KMS-11 (cell line): Measurements from ENCODE around the gene KCNH3.

ENCODE experiments used
- H2AFZ ChIP-seq: fragments of 200-600 bp; sonication (generic); 2 replicates; pipeline ENCODE4 v1.6.1; 2016; ENCODE audit warnings: antibody characterized with exemption, mixed run types, low read depth
- H3K27ac ChIP-seq: fragments of 200-600 bp; sonication (generic); 2 replicates; pipeline ENCODE4 v1.6.1; 2016; ENCODE audit warnings: mild to moderate bottlenecking, mixed run types
- H3K27me3 ChIP-seq: fragments of 200-600 bp; sonication (generic); 2 replicates; pipeline ENCODE4 v1.6.1; 2017; ENCODE audit warnings: mild to moderate bottlenecking, low read depth, mixed run types, moderate library complexity; ENCODE audit not compliant: insufficient read depth
- H3K36me3 ChIP-seq: fragments of 200-600 bp; sonication (generic); 2 replicates; pipeline ENCODE4 v1.6.1; 2017; ENCODE audit warnings: mild to moderate bottlenecking, mixed run types; ENCODE audit not compliant: insufficient read depth
- H3K4me1 ChIP-seq: fragments of 200-600 bp; sonication (generic); 2 replicates; pipeline ENCODE4 v1.6.1; 2016; ENCODE audit warnings: mild to moderate bottlenecking, low read depth, mixed run types; ENCODE audit not compliant: poor library complexity, severe bottlenecking
- H3K4me2 ChIP-seq: fragments of 200-600 bp; sonication (generic); 2 replicates; pipeline ENCODE4 v1.7.0; 2016; ENCODE audit warnings: mild to moderate bottlenecking, mixed run types
- H3K4me3 ChIP-seq: fragments of 200-600 bp; sonication (generic); IDR thresholded peaks from 2 replicates; pipeline ENCODE4 v1.6.1; 2017; ENCODE audit warnings: low read depth, low read length, mixed read lengths; ENCODE audit not compliant: insufficient read depth
- H3K79me2 ChIP-seq: fragments of 200-600 bp; sonication (generic); 2 replicates; pipeline ENCODE4 v1.6.1; 2016; ENCODE audit warnings: low read depth, mixed run types; ENCODE audit not compliant: insufficient read depth
- H3K9ac ChIP-seq: fragments of 200-600 bp; sonication (generic); 2 replicates; pipeline ENCODE4 v1.6.1; 2016; ENCODE audit warnings: mild to moderate bottlenecking, mixed run types
- H4K20me1 ChIP-seq: fragments of 200-600 bp; sonication (generic); 2 replicates; pipeline ENCODE4 v1.6.1; 2016; ENCODE audit warnings: mild to moderate bottlenecking, mixed run types; ENCODE audit not compliant: insufficient read depth
- TF ChIP-seq, protein P1 (sequence below): fragments of 200-600 bp; sonication (generic); conservative IDR thresholded peaks from 2 replicates; pipeline ENCODE4 v1.6.1; 2017; ENCODE audit warnings: low read depth, mild to moderate bottlenecking, antibody characterized with exemption, low read length, moderate library complexity, mixed read lengths

The KCNH3 gene

DNA sequence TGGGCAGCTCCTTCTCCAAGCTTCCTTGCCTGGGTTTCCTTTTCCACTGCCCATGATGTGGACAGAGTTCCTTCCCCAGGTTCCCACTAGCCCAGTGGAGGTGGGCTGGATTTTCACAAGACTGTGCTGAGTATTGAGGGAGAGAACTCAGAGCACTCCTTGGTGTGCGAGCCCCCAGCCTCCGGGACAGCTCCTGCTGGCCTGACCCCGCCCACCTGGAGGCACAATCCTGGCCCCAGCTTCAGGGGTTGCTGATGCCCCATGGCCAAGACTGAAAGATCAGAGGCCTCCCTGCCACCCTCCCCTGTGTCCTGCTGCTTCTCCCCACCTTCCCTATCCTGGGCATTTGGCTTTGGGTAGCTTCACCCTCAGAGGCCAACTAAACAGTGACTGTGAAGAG lies 7.7 kb downstream of the KCNH3 start:
- H3K27me3 ChIP-seq: peaks cover 8% of the 10 kb centered on the region; the same call in 1 of the 2 replicates
- H3K4me3 ChIP-seq: no peak overlapping the region
- H2AFZ ChIP-seq: no peak overlapping the region
- H3K36me3 ChIP-seq: no peaks in the 10 kb centered on the region
- H4K20me1 ChIP-seq: no peaks in the 10 kb centered on the region
- no peak overlapping the region for H3K4me2 ChIP-seq
- no peaks in the 10 kb centered on the region for H3K79me2 ChIP-seq
- H3K27ac ChIP-seq: no peak overlapping the region
- H3K9ac ChIP-seq: no peak overlapping the region
- no peaks in the 10 kb centered on the region for H3K4me1 ChIP-seq
- TF ChIP-seq, protein P1, sequence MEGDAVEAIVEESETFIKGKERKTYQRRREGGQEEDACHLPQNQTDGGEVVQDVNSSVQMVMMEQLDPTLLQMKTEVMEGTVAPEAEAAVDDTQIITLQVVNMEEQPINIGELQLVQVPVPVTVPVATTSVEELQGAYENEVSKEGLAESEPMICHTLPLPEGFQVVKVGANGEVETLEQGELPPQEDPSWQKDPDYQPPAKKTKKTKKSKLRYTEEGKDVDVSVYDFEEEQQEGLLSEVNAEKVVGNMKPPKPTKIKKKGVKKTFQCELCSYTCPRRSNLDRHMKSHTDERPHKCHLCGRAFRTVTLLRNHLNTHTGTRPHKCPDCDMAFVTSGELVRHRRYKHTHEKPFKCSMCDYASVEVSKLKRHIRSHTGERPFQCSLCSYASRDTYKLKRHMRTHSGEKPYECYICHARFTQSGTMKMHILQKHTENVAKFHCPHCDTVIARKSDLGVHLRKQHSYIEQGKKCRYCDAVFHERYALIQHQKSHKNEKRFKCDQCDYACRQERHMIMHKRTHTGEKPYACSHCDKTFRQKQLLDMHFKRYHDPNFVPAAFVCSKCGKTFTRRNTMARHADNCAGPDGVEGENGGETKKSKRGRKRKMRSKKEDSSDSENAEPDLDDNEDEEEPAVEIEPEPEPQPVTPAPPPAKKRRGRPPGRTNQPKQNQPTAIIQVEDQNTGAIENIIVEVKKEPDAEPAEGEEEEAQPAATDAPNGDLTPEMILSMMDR: no peak

DNA sequence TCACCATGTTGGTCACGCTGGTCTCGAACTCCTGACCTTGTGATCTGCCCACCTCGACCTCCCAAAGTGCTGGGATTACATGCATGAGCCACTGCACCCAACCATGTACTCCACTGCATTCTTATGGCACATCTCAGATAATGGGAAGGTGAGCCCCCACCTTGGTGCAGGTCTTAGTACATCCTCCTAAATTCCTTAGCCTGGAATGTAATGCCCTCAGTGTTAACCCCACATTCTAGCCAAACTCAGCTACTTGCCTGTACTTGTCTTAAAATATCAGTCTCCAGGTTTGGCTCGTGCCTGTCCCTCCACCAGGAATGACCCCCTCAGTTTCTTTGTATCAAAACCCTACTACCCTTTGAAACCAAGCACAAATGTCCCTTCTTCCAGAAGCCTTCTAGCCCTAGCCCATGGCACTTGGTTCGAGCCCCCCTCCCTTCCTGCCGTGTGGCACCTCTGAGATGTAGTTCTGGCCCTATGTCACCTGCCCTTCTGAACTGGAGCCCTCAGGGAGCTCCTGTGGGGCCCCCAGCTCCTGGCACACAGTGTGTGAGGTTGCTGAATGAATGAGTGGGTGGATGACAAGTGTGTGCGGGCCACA lies 8.4 kb downstream of the KCNH3 start:
- no peaks in the 10 kb centered on the region for H3K4me1 ChIP-seq
- H3K27me3 ChIP-seq: peaks cover 15% of the 10 kb centered on the region; the same call in 1 of the 2 replicates
- no peak overlapping the region for H2AFZ ChIP-seq

GRCh38 chr12:49548481-49548821 lies 9.6 kb downstream of the KCNH3 start:
- no peak overlapping the region for H3K4me3 ChIP-seq
- H3K27ac ChIP-seq: no peak overlapping the region
- H2AFZ ChIP-seq: no peak overlapping the region
- no peaks in the 10 kb centered on the region for H3K36me3 ChIP-seq
- H3K4me1 ChIP-seq: no peaks in the 10 kb centered on the region
- peaks cover 18% of the 10 kb centered on the region; the same call in 1 of the 2 replicates for H3K27me3 ChIP-seq
- H4K20me1 ChIP-seq: no peaks in the 10 kb centered on the region
- TF ChIP-seq, protein P1: no peak
- no peaks in the 10 kb centered on the region for H3K79me2 ChIP-seq
- no peak overlapping the region for H3K9ac ChIP-seq
- no peak overlapping the region for H3K4me2 ChIP-seq

More for the DNA sequence above, 8.4 kb downstream of the KCNH3 start:
- Histone ChIP-seq H4K20me1 (no peaks in the 10 kb centered on the region), H3K27ac (no peak overlapping the region), H3K9ac (no peak overlapping the region), H3K36me3 (no peaks in the 10 kb centered on the region), H3K4me3 (no peak overlapping the region), H3K4me2 (no peak overlapping the region), H3K79me2 (no peaks in the 10 kb centered on the region)
- TF ChIP-seq, protein P1: no peak

DNA sequence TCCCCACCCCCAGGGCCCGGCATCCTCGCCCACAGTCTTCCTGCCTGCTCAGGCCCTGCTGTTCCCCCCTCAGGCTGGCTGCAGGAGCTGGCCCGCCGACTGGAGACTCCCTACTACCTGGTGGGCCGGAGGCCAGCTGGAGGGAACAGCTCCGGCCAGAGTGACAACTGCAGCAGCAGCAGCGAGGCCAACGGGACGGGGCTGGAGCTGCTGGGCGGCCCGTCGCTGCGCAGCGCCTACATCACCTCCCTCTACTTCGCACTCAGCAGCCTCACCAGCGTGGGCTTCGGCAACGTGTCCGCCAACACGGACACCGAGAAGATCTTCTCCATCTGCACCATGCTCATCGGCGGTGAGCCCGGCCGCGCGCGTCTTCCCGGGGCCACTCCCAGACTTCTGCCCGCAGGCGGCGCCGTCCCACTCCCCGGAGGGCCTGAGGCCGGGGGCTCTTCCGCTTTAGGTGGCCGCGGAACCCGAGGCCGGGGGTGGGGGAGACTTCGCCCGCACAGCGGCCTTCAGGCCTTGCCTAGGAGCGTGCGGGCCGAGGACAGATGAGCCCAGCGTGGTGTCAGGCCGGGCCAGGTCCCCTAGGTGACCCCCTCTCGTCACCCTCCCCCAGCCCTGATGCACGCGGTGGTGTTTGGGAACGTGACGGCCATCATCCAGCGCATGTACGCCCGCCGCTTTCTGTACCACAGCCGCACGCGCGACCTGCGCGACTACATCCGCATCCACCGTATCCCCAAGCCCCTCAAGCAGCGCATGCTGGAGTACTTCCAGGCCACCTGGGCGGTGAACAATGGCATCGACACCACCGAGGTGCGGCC lies 10.2 kb downstream of the KCNH3 start:
- H3K27ac ChIP-seq: no peak overlapping the region
- no peak overlapping the region for H3K4me2 ChIP-seq
- no peaks in the 10 kb centered on the region for H4K20me1 ChIP-seq
- peaks cover 18% of the 10 kb centered on the region; the same call in 1 of the 2 replicates for H3K27me3 ChIP-seq
- H3K79me2 ChIP-seq: no peaks in the 10 kb centered on the region
- no peak overlapping the region for H3K9ac ChIP-seq
- H2AFZ ChIP-seq: no peak overlapping the region
- no peak overlapping the region for H3K4me3 ChIP-seq
- H3K4me1 ChIP-seq: no peaks in the 10 kb centered on the region
- no peaks in the 10 kb centered on the region for H3K36me3 ChIP-seq
- TF ChIP-seq, protein P1: no peak
